Stomach (tissue), 9 donors: ENCODE measurements around the gene TUBAL3. TPM values are rescaled to one million over a fixed set of nuclear protein-coding genes. Genes with fewer than 3 reads are reported as not detected.

Experiments
- DNase-seq, 2 donors: peaks; one replicate each; pipeline versions ENCODE4 v3.0.0 to v3.0.0-alpha.2; 2013 to 2019
- H3K27ac ChIP-seq, 5 donors: fragments of 200-600 bp in 4 of 5; sonication (generic) in 4 of 5; one replicate each; pipeline ENCODE4 v1.5.1; 2013 to 2019; ENCODE audit warnings: mild to moderate bottlenecking in 1 of 5, moderate library complexity in 1 of 5
- H3K27me3 ChIP-seq, 3 donors: fragments of 200-600 bp; sonication (generic); one replicate each; pipeline ENCODE4 v1.5.1; 2017 to 2019; ENCODE audit warnings: mixed run types in 1 of 3
- H3K36me3 ChIP-seq, 4 donors: fragments of 200-600 bp; sonication (generic); 1 replicate in 3 of 4; 2 replicates in 1 of 4; pipeline ENCODE4 v1.5.1; 2016 to 2019
- H3K4me1 ChIP-seq, 4 donors: fragments of 200-600 bp; sonication (generic); one replicate each; pipeline ENCODE4 v1.5.1; 2016 to 2019
- H3K4me3 ChIP-seq, 4 donors: fragments of 200-600 bp; sonication (generic) in 3 of 4; one replicate each; pipeline ENCODE4 v1.5.1; 2016 to 2019; ENCODE audit warnings: mild to moderate bottlenecking in 1 of 4
- H3K9me3 ChIP-seq, 4 donors: fragments of 200-600 bp; sonication (generic); one replicate each; pipeline ENCODE4 v1.5.1; 2016 to 2019
- CTCF ChIP-seq, 7 experiments: fragments of 450-650 bp in 4 of 7; fragments of 200-600 bp in 3 of 7; sonication (generic) in 3 of 7; IDR thresholded peaks; one replicate each; pipeline ENCODE4 v1.5.1; 2016 to 2019; ENCODE audit warnings: antibody characterized with exemption in 7 of 7, control low read depth in 2 of 7, mild to moderate bottlenecking in 1 of 7
- EP300 ChIP-seq: sonication (generic); formaldehyde crosslinking; IDR thresholded peaks from one replicate; pipeline ENCODE4 v1.6.1; 2017; ENCODE audit warnings: antibody characterized with exemption
- POLR2A ChIP-seq, 4 donors: fragments of 450-650 bp; IDR thresholded peaks; one replicate each; pipeline ENCODE4 v1.6.1; 2016; ENCODE audit warnings: antibody characterized with exemption in 4 of 4, control low read depth in 2 of 4, mild to moderate bottlenecking in 1 of 4, moderate library complexity in 1 of 4
- POLR2AphosphoS5 ChIP-seq, 3 donors: sonication (generic); formaldehyde crosslinking; IDR thresholded peaks; one replicate each; pipeline ENCODE4 v1.6.1; 2016; ENCODE audit warnings: antibody characterized with exemption in 3 of 3
- WGBS, 5 donors: extraction: QIAGEN DNeasy Blood & Tissue Kit in 3 of 5; methylation state at CpG; one replicate each; pipeline versions ENCODE4 v1.1.5 to v1.1.7; 2013 to 2018; 5-methylcytosine and 5-hydroxymethylcytosine counted together
- intact Hi-C: fragments of 100-400 bp; cut with DNase I; formaldehyde crosslinking; loops from one replicate; pipeline ENCODE4 v1.15.1; 2023; ENCODE audit warnings: low total_unique reads
- polyA plus RNA-seq, 3 donors: library from polyadenylated mRNA; stranded (reverse); fragments of 200-250 nt; gene quantifications; one replicate each; pipeline ENCODE4 v1.2.3, GENCODE V29; 2013
- total RNA-seq, 5 donors: library from RNA; depleted of rRNA; stranded (reverse); fragments of >200 nt; gene quantifications; one replicate each; pipeline versions ENCODE4 v1.1.0 to v1.2.3, GENCODE V29; 2014 to 2016
- donor health status: healthy with polysubstance abuse.
- donor health status: Bipolar disorder and iron deficiency.
- donor health status: healthy.

The TUBAL3 gene
- total and polyA plus RNA-seq, 8 donors: 0.13 to 11.3 (median 0.92) TPM; not detected in 4

- WGBS, 5 donors: 28 to 44% (median 38%) methylated on average over 2 of the region's 2 CpGs
Observed at GRCh38 chr10:5423771-5424170, 19.1 kb upstream of the TUBAL3 start.

GRCh38 chr10:5419466-5420094 is 15.0 kb upstream of the TUBAL3 start:
- Histone ChIP-seq H3K27ac (no peak overlapping the region), H3K4me1 (peaks cover 0 to 8% (median 3%) of the 10 kb centered on the region in 4 donors), H3K36me3 (no peaks in the 10 kb centered on the region), H3K9me3 (peaks cover 0 to 13% (median 5%) of the 10 kb centered on the region in 4 donors), H3K27me3 (no peaks in the 10 kb centered on the region), H3K4me3 (no peak overlapping the region)
- TF ChIP-seq EP300 (no peak), CTCF (IDR thresholded peaks at IDR 0.05) (no peak), POLR2A (IDR thresholded peaks at IDR 0.05) (no peak), POLR2AphosphoS5 (IDR thresholded peaks at IDR 0.05) (no peak)
- WGBS, 5 donors: 83 to 94% (median 89%) methylated on average over 3 of the region's 3 CpGs
- intact Hi-C loops: no loop called here
- no peak for DNase-seq

More at GRCh38 chr10:5423771-5424170, 19.1 kb upstream of the TUBAL3 start:
- Histone ChIP-seq H3K9me3 (peaks cover 0 to 5% (median 2%) of the 10 kb centered on the region in 4 donors), H3K27me3 (no peaks in the 10 kb centered on the region), H3K4me3 (no peak overlapping the region), H3K4me1 (peaks cover 0 to 28% (median 11%) of the 10 kb centered on the region in 4 donors), H3K36me3 (no peaks in the 10 kb centered on the region), H3K27ac (no peak overlapping the region)
- intact Hi-C loops: no loop called here
- TF ChIP-seq EP300 (no peak), CTCF (IDR thresholded peaks at IDR 0.05) (no peak), POLR2AphosphoS5 (IDR thresholded peaks at IDR 0.05) (no peak), POLR2A (IDR thresholded peaks at IDR 0.05) (no peak)
- DNase-seq: no peak

GRCh38 chr10:5418584-5418983 is 14.0 kb upstream of the TUBAL3 start:
- Histone ChIP-seq H3K4me1 (peaks cover 0 to 15% (median 10%) of the 10 kb centered on the region in 4 donors), H3K4me3 (no peak overlapping the region), H3K27ac (no peak overlapping the region), H3K36me3 (no peaks in the 10 kb centered on the region), H3K9me3 (peaks cover 0 to 13% (median 5%) of the 10 kb centered on the region in 4 donors), H3K27me3 (no peaks in the 10 kb centered on the region)
- DNase-seq: no peak
- intact Hi-C loops: no loop called here
- no peak for TF ChIP-seq CTCF (IDR thresholded peaks at IDR 0.05)
- no peak for TF ChIP-seq EP300
- TF ChIP-seq POLR2AphosphoS5 (IDR thresholded peaks at IDR 0.05): no peak
- no peak for TF ChIP-seq POLR2A (IDR thresholded peaks at IDR 0.05)

- H3K4me3 ChIP-seq: no peak overlapping the region
- peaks cover 0 to 13% (median 5%) of the 10 kb centered on the region in 4 donors for H3K9me3 ChIP-seq
- intact Hi-C loops: no loop called here
- no peak overlapping the region for H3K27ac ChIP-seq
- TF ChIP-seq POLR2A (IDR thresholded peaks at IDR 0.05) (no peak), POLR2AphosphoS5 (IDR thresholded peaks at IDR 0.05) (no peak), CTCF (IDR thresholded peaks at IDR 0.05) (no peak), EP300 (no peak)
- H3K4me1 ChIP-seq: peaks cover 3 to 23% (median 13%) of the 10 kb centered on the region in 4 donors
- no peaks in the 10 kb centered on the region for H3K36me3 ChIP-seq
- no peaks in the 10 kb centered on the region for H3K27me3 ChIP-seq
- WGBS, 5 donors: 87 to 95% (median 93%) methylated on average over 11 of the region's 11 CpGs
- DNase-seq: no peak
Observed at GRCh38 chr10:5416981-5417380, 12.4 kb upstream of the TUBAL3 start.
